Measurements from ENCODE around the gene MGRN1.

MGRN1 gene

GRCh38 chr16:4686497-4687210 lies 62.0 kb downstream of the MGRN1 start:
- WGBS (ENCODE audit: insufficient coverage): 97% methylated on average over 25 of the region's 27 CpGs
- no peaks in the 10 kb centered on the region for H3K9me3 ChIP-seq (ENCODE audit: control extremely low read depth in 1 of 5, control insufficient read depth in 4 of 5, insufficient read depth in 2 of 5, low read depth in 1 of 5, low read length in 4 of 5)
- peaks cover 0 to 5% (median 2%) of the 10 kb centered on the region in 4 experiments for H3K4me1 ChIP-seq (ENCODE audit: control extremely low read depth in 1 of 4, control insufficient read depth in 4 of 4, insufficient read depth in 4 of 4, low read length in 3 of 4)
- H3K36me3 ChIP-seq (ENCODE audit: control insufficient read depth in 4 of 4, insufficient read depth in 4 of 4, low read length in 3 of 4): peaks cover 5 to 83% (median 57%) of the 10 kb centered on the region in 4 experiments
- H3K27me3 ChIP-seq (replicated peaks in 2 of 5; ENCODE audit: control insufficient read depth in 4 of 5, insufficient read depth in 5 of 5, low read length in 4 of 5): no peaks in the 10 kb centered on the region
- no peak overlapping the region for H3K4me3 ChIP-seq (ENCODE audit: control insufficient read depth in 1 of 7, extremely low read depth in 1 of 7, insufficient read depth in 4 of 7, low read depth in 2 of 7, low read length in 6 of 7)
- no peak overlapping the region for H3K27ac ChIP-seq (ENCODE audit: insufficient read depth in 1 of 2, low read depth in 1 of 2, low read length in 2 of 2, poor library complexity in 1 of 2, severe bottlenecking in 2 of 2)
- ChIA-PET POLR2A (interaction anchor here (0.9 kb wide), 1 partner anchor 180 kb away, joined by 3 read pairs; no protein-coding TSS in a partner anchor), CTCF (interaction anchor here (1.2 to 1.8 kb wide), 2 partner anchors 9 to 63 kb away, joined by 3 to 5 read pairs; no protein-coding TSS in a partner anchor)
- DNase-seq: no peak

GRCh38 chr16:4687416-4687815 lies 62.8 kb downstream of the MGRN1 start:
- no peak overlapping the region for H3K27ac ChIP-seq (ENCODE audit: insufficient read depth in 1 of 2, low read depth in 1 of 2, low read length in 2 of 2, poor library complexity in 1 of 2, severe bottlenecking in 2 of 2)
- WGBS (ENCODE audit: insufficient coverage): 100% methylated on average over 5 of the region's 8 CpGs
- peaks cover 5 to 76% (median 52%) of the 10 kb centered on the region in 4 experiments for H3K36me3 ChIP-seq (ENCODE audit: control insufficient read depth in 4 of 4, insufficient read depth in 4 of 4, low read length in 3 of 4)
- ChIA-PET POLR2A (no interaction called here), CTCF (interaction anchor here (1.8 kb wide), 1 partner anchor 8 kb away, joined by 5 read pairs; no protein-coding TSS in a partner anchor)
- peaks cover 0 to 11% (median 5%) of the 10 kb centered on the region in 4 experiments for H3K4me1 ChIP-seq (ENCODE audit: control extremely low read depth in 1 of 4, control insufficient read depth in 4 of 4, insufficient read depth in 4 of 4, low read length in 3 of 4)
- H3K27me3 ChIP-seq (replicated peaks in 2 of 5; ENCODE audit: control insufficient read depth in 4 of 5, insufficient read depth in 5 of 5, low read length in 4 of 5): no peaks in the 10 kb centered on the region
- no peak overlapping the region for H3K4me3 ChIP-seq (ENCODE audit: control insufficient read depth in 1 of 7, extremely low read depth in 1 of 7, insufficient read depth in 4 of 7, low read depth in 2 of 7, low read length in 6 of 7)
- DNase-seq: no peak
- no peaks in the 10 kb centered on the region for H3K9me3 ChIP-seq (ENCODE audit: control extremely low read depth in 1 of 5, control insufficient read depth in 4 of 5, insufficient read depth in 2 of 5, low read depth in 1 of 5, low read length in 4 of 5)

- H3K27ac ChIP-seq (ENCODE audit: insufficient read depth in 1 of 2, low read depth in 1 of 2, low read length in 2 of 2, poor library complexity in 1 of 2, severe bottlenecking in 2 of 2): no peak overlapping the region
- no peaks in the 10 kb centered on the region for H3K27me3 ChIP-seq (replicated peaks in 2 of 5; ENCODE audit: control insufficient read depth in 4 of 5, insufficient read depth in 5 of 5, low read length in 4 of 5)
- H3K4me3 ChIP-seq (ENCODE audit: control insufficient read depth in 1 of 7, extremely low read depth in 1 of 7, insufficient read depth in 4 of 7, low read depth in 2 of 7, low read length in 6 of 7): no peak overlapping the region
- H3K4me1 ChIP-seq (ENCODE audit: control extremely low read depth in 1 of 4, control insufficient read depth in 4 of 4, insufficient read depth in 4 of 4, low read length in 3 of 4): peaks cover 0 to 18% (median 10%) of the 10 kb centered on the region in 4 experiments
- no peak for DNase-seq
- peaks cover 5 to 69% (median 47%) of the 10 kb centered on the region in 4 experiments for H3K36me3 ChIP-seq (ENCODE audit: control insufficient read depth in 4 of 4, insufficient read depth in 4 of 4, low read length in 3 of 4)
- POLR2A ChIA-PET: no interaction called here
- CTCF ChIA-PET: no interaction called here
- no peaks in the 10 kb centered on the region for H3K9me3 ChIP-seq (ENCODE audit: control extremely low read depth in 1 of 5, control insufficient read depth in 4 of 5, insufficient read depth in 2 of 5, low read depth in 1 of 5, low read length in 4 of 5)
- 97% methylated on average over 32 of the region's 39 CpGs for WGBS (ENCODE audit: insufficient coverage)
Measured at GRCh38 chr16:4687946-4688673, 63.5 kb downstream of the MGRN1 start.

GRCh38 chr16:4688674-4689045 lies 64.0 kb downstream of the MGRN1 start:
- CTCF ChIA-PET: no interaction called here
- no peak overlapping the region for H3K27ac ChIP-seq (ENCODE audit: insufficient read depth in 1 of 2, low read depth in 1 of 2, low read length in 2 of 2, poor library complexity in 1 of 2, severe bottlenecking in 2 of 2)
- no peak overlapping the region for H3K4me3 ChIP-seq (ENCODE audit: control insufficient read depth in 1 of 7, extremely low read depth in 1 of 7, insufficient read depth in 4 of 7, low read depth in 2 of 7, low read length in 6 of 7)
- peaks cover 0 to 19% (median 12%) of the 10 kb centered on the region in 4 experiments for H3K4me1 ChIP-seq (ENCODE audit: control extremely low read depth in 1 of 4, control insufficient read depth in 4 of 4, insufficient read depth in 4 of 4, low read length in 3 of 4)
- WGBS (ENCODE audit: insufficient coverage): 99% methylated on average over 10 of the region's 22 CpGs
- H3K27me3 ChIP-seq (replicated peaks in 2 of 5; ENCODE audit: control insufficient read depth in 4 of 5, insufficient read depth in 5 of 5, low read length in 4 of 5): no peaks in the 10 kb centered on the region
- H3K36me3 ChIP-seq (ENCODE audit: control insufficient read depth in 4 of 4, insufficient read depth in 4 of 4, low read length in 3 of 4): peaks cover 5 to 63% (median 44%) of the 10 kb centered on the region in 4 experiments
- DNase-seq: no peak
- H3K9me3 ChIP-seq (ENCODE audit: control extremely low read depth in 1 of 5, control insufficient read depth in 4 of 5, insufficient read depth in 2 of 5, low read depth in 1 of 5, low read length in 4 of 5): no peaks in the 10 kb centered on the region
- POLR2A ChIA-PET: no interaction called here

GRCh38 chr16:4689091-4689671 lies 64.6 kb downstream of the MGRN1 start:
- H3K9me3 ChIP-seq (ENCODE audit: control extremely low read depth in 1 of 5, control insufficient read depth in 4 of 5, insufficient read depth in 2 of 5, low read depth in 1 of 5, low read length in 4 of 5): no peaks in the 10 kb centered on the region
- H3K36me3 ChIP-seq (ENCODE audit: control insufficient read depth in 4 of 4, insufficient read depth in 4 of 4, low read length in 3 of 4): peaks cover 5 to 59% (median 40%) of the 10 kb centered on the region in 4 experiments
- no peak overlapping the region for H3K4me3 ChIP-seq (ENCODE audit: control insufficient read depth in 1 of 7, extremely low read depth in 1 of 7, insufficient read depth in 4 of 7, low read depth in 2 of 7, low read length in 6 of 7)
- no peak overlapping the region for H3K27ac ChIP-seq (ENCODE audit: insufficient read depth in 1 of 2, low read depth in 1 of 2, low read length in 2 of 2, poor library complexity in 1 of 2, severe bottlenecking in 2 of 2)
- H3K27me3 ChIP-seq (replicated peaks in 2 of 5; ENCODE audit: control insufficient read depth in 4 of 5, insufficient read depth in 5 of 5, low read length in 4 of 5): no peaks in the 10 kb centered on the region
- WGBS (ENCODE audit: insufficient coverage): 96% methylated on average over 19 of the region's 21 CpGs
- CTCF ChIA-PET: no interaction called here
- peaks cover 0 to 19% (median 13%) of the 10 kb centered on the region in 4 experiments for H3K4me1 ChIP-seq (ENCODE audit: control extremely low read depth in 1 of 4, control insufficient read depth in 4 of 4, insufficient read depth in 4 of 4, low read length in 3 of 4)
- DNase-seq: no peak
- POLR2A ChIA-PET: no interaction called here

GRCh38 chr16:4689864-4690704 lies 65.5 kb downstream of the MGRN1 start:
- H3K4me1 ChIP-seq (ENCODE audit: control extremely low read depth in 1 of 4, control insufficient read depth in 4 of 4, insufficient read depth in 4 of 4, low read length in 3 of 4): peaks cover 0 to 22% (median 19%) of the 10 kb centered on the region in 4 experiments
- no peak overlapping the region for H3K4me3 ChIP-seq (ENCODE audit: control insufficient read depth in 1 of 7, extremely low read depth in 1 of 7, insufficient read depth in 4 of 7, low read depth in 2 of 7, low read length in 6 of 7)
- H3K9me3 ChIP-seq (ENCODE audit: control extremely low read depth in 1 of 5, control insufficient read depth in 4 of 5, insufficient read depth in 2 of 5, low read depth in 1 of 5, low read length in 4 of 5): no peaks in the 10 kb centered on the region
- no peak for DNase-seq
- no peak overlapping the region for H3K27ac ChIP-seq (ENCODE audit: insufficient read depth in 1 of 2, low read depth in 1 of 2, low read length in 2 of 2, poor library complexity in 1 of 2, severe bottlenecking in 2 of 2)
- ChIA-PET CTCF (no interaction called here), POLR2A (interaction anchor here (0.9 kb wide), 1 partner anchor 28 kb away, joined by 3 read pairs; no protein-coding TSS in a partner anchor)
- peaks cover 4 to 55% (median 34%) of the 10 kb centered on the region in 4 experiments for H3K36me3 ChIP-seq (ENCODE audit: control insufficient read depth in 4 of 4, insufficient read depth in 4 of 4, low read length in 3 of 4)
- H3K27me3 ChIP-seq (replicated peaks in 2 of 5; ENCODE audit: control insufficient read depth in 4 of 5, insufficient read depth in 5 of 5, low read length in 4 of 5): no peaks in the 10 kb centered on the region
- 91% methylated on average over 28 of the region's 31 CpGs for WGBS (ENCODE audit: insufficient coverage)

All from common myeloid progenitor, CD34-positive (primary cell).